ENCODE measurements around the gene PRKAR2A. TPM values are rescaled to one million over a fixed set of nuclear protein-coding genes. Genes with fewer than 3 reads are reported as not detected.
"Not testable (repeated sequence)": the region's sequence is repeated elsewhere in the genome, so short reads cannot be mapped to it uniquely, and the experiment has no call there.

PRKAR2A gene
- total and polyA plus RNA-seq, 2 donors (not counting 3 experiments of a cell fraction or from before 2014, with no cell fraction given) = 8.6 to 69.9 TPM

DNA sequence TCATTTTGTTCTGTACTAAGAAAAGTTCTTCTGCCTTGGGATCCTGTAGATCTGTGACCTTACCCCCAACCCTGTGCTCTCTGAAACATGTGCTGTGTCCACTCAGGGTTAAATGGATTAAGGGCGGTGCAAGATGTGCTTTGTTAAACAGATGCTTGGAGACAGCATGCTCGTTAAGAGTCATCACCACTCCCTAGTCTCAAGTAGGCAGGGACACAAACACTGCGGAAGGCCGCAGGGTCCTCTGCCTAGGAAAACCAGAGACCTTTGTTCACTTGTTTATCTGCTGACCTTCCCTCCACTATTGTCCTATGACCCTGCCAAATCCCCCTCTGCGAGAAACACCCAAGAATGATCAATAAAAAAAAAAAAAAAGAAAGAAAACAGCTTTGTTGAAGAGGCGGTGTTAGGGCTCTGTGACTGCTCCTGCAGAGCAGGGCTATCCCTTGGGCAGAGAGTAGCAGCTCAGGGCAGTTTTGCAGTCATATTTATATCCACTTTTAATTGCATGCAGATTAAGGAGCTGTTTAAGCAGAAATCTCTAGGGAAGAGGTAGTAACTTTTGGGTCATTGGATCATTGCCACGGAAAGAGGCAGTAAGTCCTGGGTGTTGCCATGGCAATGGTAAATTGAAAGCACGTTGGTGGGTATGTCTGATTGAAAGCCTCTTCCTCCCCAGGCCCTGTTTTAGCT, 112.5 kb downstream of the PRKAR2A start:
- FAIRE-seq; DNase-seq (ENCODE audit: low read depth, low spot score); H3K27ac ChIP-seq (ENCODE audit: insufficient read depth, low read depth, low read length); intact Hi-C loops (cut with micrococcal nuclease); H3K4me3 ChIP-seq (replicated peaks in 1 of 3; ENCODE audit: insufficient read depth in 1 of 3, low read depth in 1 of 3, low read length in 3 of 3); H3K9me3 ChIP-seq (replicated peaks; ENCODE audit: control insufficient read depth, insufficient read depth, low read length); H3K36me3 ChIP-seq (ENCODE audit: control insufficient read depth in 2 of 2, extremely low read depth in 1 of 2, insufficient read depth in 2 of 2, low read length in 2 of 2); BruUV-seq (replicated peaks); dilution Hi-C loops (cut with MboI; ENCODE audit: extremely low pct_ligation_motif_present, low sequenced_read_pairs); H3K4me1 ChIP-seq (ENCODE audit: control insufficient read depth, extremely low read depth, insufficient read depth, low read length); H3K27me3 ChIP-seq (ENCODE audit: control insufficient read depth in 2 of 2, insufficient read depth in 2 of 2, low read length in 2 of 2); H3K79me2 ChIP-seq (ENCODE audit: control insufficient read depth, insufficient read depth, low read length); H3K9me1 ChIP-seq (replicated peaks; ENCODE audit: control insufficient read depth, extremely low read depth, insufficient read depth, low read length); H4K20me1 ChIP-seq (replicated peaks; ENCODE audit: control insufficient read depth, extremely low read depth, insufficient read depth, low read length); H2AFZ ChIP-seq (ENCODE audit: low read depth, low read length); H3K9ac ChIP-seq (replicated peaks; ENCODE audit: extremely low read depth, insufficient read depth, low read length); H3K4me2 ChIP-seq (ENCODE audit: insufficient read depth, low read length): not testable (repeated sequence)
- POLR2A ChIA-PET = interaction anchor here (1.0 kb wide), 1 partner anchor 18 kb away, joined by 4 read pairs; the partner anchor contains the start of gene IP6K2
- CTCF ChIA-PET = interaction anchor here (1.2 kb wide), 1 partner anchor 217 kb away, joined by 3 read pairs; no protein-coding TSS in a partner anchor

DNA sequence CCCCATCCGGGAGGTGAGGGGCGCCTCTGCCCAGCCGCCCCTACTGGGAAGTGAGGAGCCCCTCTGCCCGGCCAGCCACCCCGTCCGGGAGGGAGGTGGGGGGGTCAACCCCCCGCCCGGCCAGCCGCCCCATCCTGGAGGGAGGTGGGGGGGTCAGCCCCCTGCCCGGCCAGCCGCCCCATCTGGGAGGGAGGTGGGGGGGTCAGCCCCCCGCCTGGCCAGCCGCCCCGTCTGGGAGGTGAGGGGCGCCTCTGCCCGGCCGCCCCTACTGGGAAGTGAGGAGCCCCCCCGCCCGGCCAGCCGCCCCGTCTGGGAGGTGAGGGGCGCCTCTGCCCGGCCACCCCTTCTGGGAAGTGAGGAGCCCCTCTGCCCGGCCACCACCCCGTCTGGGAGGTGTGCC, 113.1 kb downstream of the PRKAR2A start:
- H3K27ac ChIP-seq (ENCODE audit: insufficient read depth, low read depth, low read length); H3K9ac ChIP-seq (replicated peaks; ENCODE audit: extremely low read depth, insufficient read depth, low read length); H3K4me2 ChIP-seq (ENCODE audit: insufficient read depth, low read length); POLR2A ChIA-PET; H3K4me3 ChIP-seq (replicated peaks in 1 of 3; ENCODE audit: insufficient read depth in 1 of 3, low read depth in 1 of 3, low read length in 3 of 3); FAIRE-seq; H3K9me3 ChIP-seq (replicated peaks; ENCODE audit: control insufficient read depth, insufficient read depth, low read length); H3K36me3 ChIP-seq (ENCODE audit: control insufficient read depth in 2 of 2, extremely low read depth in 1 of 2, insufficient read depth in 2 of 2, low read length in 2 of 2); H3K79me2 ChIP-seq (ENCODE audit: control insufficient read depth, insufficient read depth, low read length); H3K9me1 ChIP-seq (replicated peaks; ENCODE audit: control insufficient read depth, extremely low read depth, insufficient read depth, low read length); H3K27me3 ChIP-seq (ENCODE audit: control insufficient read depth in 2 of 2, insufficient read depth in 2 of 2, low read length in 2 of 2); dilution Hi-C loops (cut with MboI; ENCODE audit: extremely low pct_ligation_motif_present, low sequenced_read_pairs); intact Hi-C loops (cut with micrococcal nuclease); H4K20me1 ChIP-seq (replicated peaks; ENCODE audit: control insufficient read depth, extremely low read depth, insufficient read depth, low read length); DNase-seq (ENCODE audit: low read depth, low spot score); H2AFZ ChIP-seq (ENCODE audit: low read depth, low read length); H3K4me1 ChIP-seq (ENCODE audit: control insufficient read depth, extremely low read depth, insufficient read depth, low read length); BruUV-seq (replicated peaks); CTCF ChIA-PET: not testable (repeated sequence)

GRCh38 chr3:48733752-48734518, 113.7 kb downstream of the PRKAR2A start:
- intact Hi-C loops (cut with micrococcal nuclease); H3K27me3 ChIP-seq (ENCODE audit: control insufficient read depth in 2 of 2, insufficient read depth in 2 of 2, low read length in 2 of 2); DNase-seq (ENCODE audit: low read depth, low spot score); H4K20me1 ChIP-seq (replicated peaks; ENCODE audit: control insufficient read depth, extremely low read depth, insufficient read depth, low read length); H3K4me1 ChIP-seq (ENCODE audit: control insufficient read depth, extremely low read depth, insufficient read depth, low read length); H3K36me3 ChIP-seq (ENCODE audit: control insufficient read depth in 2 of 2, extremely low read depth in 1 of 2, insufficient read depth in 2 of 2, low read length in 2 of 2); H2AFZ ChIP-seq (ENCODE audit: low read depth, low read length); H3K9ac ChIP-seq (replicated peaks; ENCODE audit: extremely low read depth, insufficient read depth, low read length); H3K4me3 ChIP-seq (replicated peaks in 1 of 3; ENCODE audit: insufficient read depth in 1 of 3, low read depth in 1 of 3, low read length in 3 of 3); dilution Hi-C loops (cut with MboI; ENCODE audit: extremely low pct_ligation_motif_present, low sequenced_read_pairs); H3K27ac ChIP-seq (ENCODE audit: insufficient read depth, low read depth, low read length); H3K9me3 ChIP-seq (replicated peaks; ENCODE audit: control insufficient read depth, insufficient read depth, low read length); FAIRE-seq; POLR2A ChIA-PET; H3K4me2 ChIP-seq (ENCODE audit: insufficient read depth, low read length); CTCF ChIA-PET; BruUV-seq (replicated peaks); H3K79me2 ChIP-seq (ENCODE audit: control insufficient read depth, insufficient read depth, low read length); H3K9me1 ChIP-seq (replicated peaks; ENCODE audit: control insufficient read depth, extremely low read depth, insufficient read depth, low read length): not testable (repeated sequence)

All from endothelial cell of umbilical vein (primary cell).